Activated CD8-positive, alpha-beta T cell treated with anti-CD3 and anti-CD28 coated beads for 36 hours (primary cell): Measurements from ENCODE around the gene FGF14. TPM values are rescaled to one million over a fixed set of nuclear protein-coding genes. Genes with fewer than 3 reads are reported as not detected.

Experiments
- ATAC-seq: fragments of 200-7000 bp; cut with Tn5 transposase; one replicate; pipeline ENCODE4 v1.10.0; 2021; ENCODE audit warnings: mild to moderate bottlenecking, moderate library complexity
- CTCF ChIA-PET: fragments of 350-600 bp; sonication (Branson Sonifier 250); formaldehyde crosslinking; loops from one replicate; lab custom pipeline; 2021; ENCODE audit warnings: antibody characterized with exemption; lab: Charles Lee
- POLR2A ChIA-PET: fragments of 350-600 bp; sonication (Branson Sonifier 250); formaldehyde crosslinking; loops from one replicate; lab custom pipeline; 2021; ENCODE audit warnings: antibody characterized with exemption; lab: Charles Lee
- DNase-seq: peaks from one replicate; pipeline ENCODE4 v3.0.0-alpha.2; 2020
- H3K27ac Mint-ChIP-seq: one replicate; pipeline ENCODE4 v1.8.0; 2021; ENCODE audit warnings: mild to moderate bottlenecking, mixed read lengths
- H3K27me3 Mint-ChIP-seq: one replicate; pipeline ENCODE4 v1.8.0; 2021; ENCODE audit warnings: mixed read lengths
- H3K36me3 Mint-ChIP-seq: one replicate; pipeline ENCODE4 v1.8.0; 2021; ENCODE audit warnings: low read depth, mixed read lengths
- H3K4me1 Mint-ChIP-seq: one replicate; pipeline ENCODE4 v1.8.0; 2021; ENCODE audit warnings: low read depth, mixed read lengths
- H3K4me3 Mint-ChIP-seq: one replicate; pipeline ENCODE4 v1.8.0; 2021; ENCODE audit warnings: mild to moderate bottlenecking, moderate library complexity, mixed read lengths
- H3K9me3 Mint-ChIP-seq: one replicate; pipeline ENCODE4 v1.8.0; 2021; ENCODE audit warnings: mixed read lengths
- intact Hi-C: fragments of 100-400 bp; cut with micrococcal nuclease; formaldehyde crosslinking; loops from one replicate; pipeline ENCODE4 v1.10.0; 2022
- total RNA-seq, 2 experiments: library from RNA; stranded (reverse); gene quantifications; one replicate each; pipeline ENCODE4 v1.2.3, GENCODE V29; 2021
- TF ChIP-seq, protein P1 (sequence below): fragments of 200-600 bp; IDR thresholded peaks from one replicate; pipeline ENCODE4 v1.8.0; 2022; ENCODE audit warnings: antibody characterized with exemption, mild to moderate bottlenecking

Gene FGF14
- total RNA-seq, 2 experiments from 2014 or later = not detected

DNA sequence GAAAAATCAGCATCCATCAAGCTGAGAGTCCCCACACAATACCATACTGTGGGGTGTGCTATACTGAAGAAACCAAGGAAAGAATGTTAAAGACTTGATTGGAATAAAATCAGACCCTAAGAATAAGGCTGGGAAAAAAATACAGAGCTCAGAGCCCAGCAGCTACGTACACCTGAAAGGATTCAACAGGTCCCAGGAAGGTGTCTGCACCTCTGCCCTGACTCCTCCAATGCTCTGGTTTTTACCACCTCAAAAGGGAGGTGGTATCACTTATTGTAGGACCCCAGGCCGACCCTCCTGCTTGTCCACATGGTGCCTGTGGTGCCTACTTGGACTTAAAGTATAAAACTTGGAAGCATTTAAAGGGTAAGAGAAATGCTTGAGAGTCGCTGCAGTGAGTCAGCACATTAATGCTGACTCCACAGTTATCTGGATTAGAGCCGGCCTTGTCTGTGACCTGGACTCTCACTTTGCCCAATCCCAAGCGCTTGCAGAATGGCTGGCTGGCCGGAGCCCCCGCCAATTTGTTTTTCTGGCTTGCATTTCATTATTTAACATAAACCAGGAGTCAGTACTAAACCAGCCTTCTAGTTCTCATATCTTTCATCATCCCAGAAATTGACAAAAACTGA is 110.1 kb downstream of the FGF14 start:
- H3K9me3 Mint-ChIP-seq = no peaks in the 10 kb centered on the region
- no peak overlapping the region for H3K27ac Mint-ChIP-seq
- H3K27me3 Mint-ChIP-seq = peaks cover 2% of the 10 kb centered on the region
- intact Hi-C loops = no loop called here
- POLR2A ChIA-PET = no interaction called here
- TF ChIP-seq, protein P1, sequence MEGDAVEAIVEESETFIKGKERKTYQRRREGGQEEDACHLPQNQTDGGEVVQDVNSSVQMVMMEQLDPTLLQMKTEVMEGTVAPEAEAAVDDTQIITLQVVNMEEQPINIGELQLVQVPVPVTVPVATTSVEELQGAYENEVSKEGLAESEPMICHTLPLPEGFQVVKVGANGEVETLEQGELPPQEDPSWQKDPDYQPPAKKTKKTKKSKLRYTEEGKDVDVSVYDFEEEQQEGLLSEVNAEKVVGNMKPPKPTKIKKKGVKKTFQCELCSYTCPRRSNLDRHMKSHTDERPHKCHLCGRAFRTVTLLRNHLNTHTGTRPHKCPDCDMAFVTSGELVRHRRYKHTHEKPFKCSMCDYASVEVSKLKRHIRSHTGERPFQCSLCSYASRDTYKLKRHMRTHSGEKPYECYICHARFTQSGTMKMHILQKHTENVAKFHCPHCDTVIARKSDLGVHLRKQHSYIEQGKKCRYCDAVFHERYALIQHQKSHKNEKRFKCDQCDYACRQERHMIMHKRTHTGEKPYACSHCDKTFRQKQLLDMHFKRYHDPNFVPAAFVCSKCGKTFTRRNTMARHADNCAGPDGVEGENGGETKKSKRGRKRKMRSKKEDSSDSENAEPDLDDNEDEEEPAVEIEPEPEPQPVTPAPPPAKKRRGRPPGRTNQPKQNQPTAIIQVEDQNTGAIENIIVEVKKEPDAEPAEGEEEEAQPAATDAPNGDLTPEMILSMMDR = no peak
- H3K4me3 Mint-ChIP-seq = no peak overlapping the region
- ATAC-seq (no peak), DNase-seq (no peak)
- H3K4me1 Mint-ChIP-seq = no peaks in the 10 kb centered on the region
- H3K36me3 Mint-ChIP-seq = no peaks in the 10 kb centered on the region
- CTCF ChIA-PET = no interaction called here

- Mint-ChIP-seq H3K4me3 (no peak overlapping the region), H3K36me3 (no peaks in the 10 kb centered on the region), H3K27me3 (peaks cover 2% of the 10 kb centered on the region), H3K9me3 (no peaks in the 10 kb centered on the region), H3K4me1 (no peaks in the 10 kb centered on the region), H3K27ac (no peak overlapping the region)
- ChIA-PET POLR2A (no interaction called here), CTCF (no interaction called here)
- intact Hi-C loops = no loop called here
- ATAC-seq = no peak
- DNase-seq = no peak
- TF ChIP-seq, protein P1 = no peak
These were observed 112.2 kb downstream of the FGF14 start for GRCh38 chr13:102289606-102290005.

- Mint-ChIP-seq H3K9me3 (no peaks in the 10 kb centered on the region), H3K36me3 (no peaks in the 10 kb centered on the region), H3K27ac (no peak overlapping the region), H3K4me1 (no peaks in the 10 kb centered on the region), H3K4me3 (no peak overlapping the region), H3K27me3 (peaks cover 3% of the 10 kb centered on the region)
- no peak for ATAC-seq
- intact Hi-C loops = no loop called here
- POLR2A ChIA-PET = no interaction called here
- CTCF ChIA-PET = no interaction called here
- TF ChIP-seq, protein P1 = no peak
- DNase-seq = no peak
These were observed 115.5 kb downstream of the FGF14 start for GRCh38 chr13:102286326-102286725.

DNA sequence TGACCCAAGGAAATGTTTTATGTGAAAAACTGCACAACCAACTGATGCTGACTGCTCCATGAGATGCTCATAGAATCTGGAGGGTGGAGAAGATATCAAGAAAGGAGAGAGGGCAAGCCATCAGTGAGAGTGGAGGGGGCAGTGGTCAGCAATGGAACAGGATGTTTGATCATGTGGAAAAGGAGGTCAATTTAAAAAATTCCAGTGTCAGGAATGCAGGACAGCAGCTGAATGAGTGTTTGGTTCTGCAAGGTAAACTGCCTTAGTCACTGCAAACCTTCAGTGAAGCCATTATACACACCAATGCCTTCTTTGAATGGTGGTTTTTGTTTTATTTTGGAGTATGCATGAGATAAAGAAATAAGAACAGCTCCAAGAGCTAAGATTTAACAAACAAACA is 121.5 kb downstream of the FGF14 start:
- ChIA-PET CTCF (no interaction called here), POLR2A (no interaction called here)
- Mint-ChIP-seq H3K4me1 (no peaks in the 10 kb centered on the region), H3K36me3 (no peaks in the 10 kb centered on the region), H3K27ac (no peak overlapping the region), H3K9me3 (no peaks in the 10 kb centered on the region), H3K4me3 (no peak overlapping the region), H3K27me3 (peaks cover 10% of the 10 kb centered on the region)
- intact Hi-C loops = no loop called here
- no peak for DNase-seq
- TF ChIP-seq, protein P1 = no peak
- no peak for ATAC-seq

DNA sequence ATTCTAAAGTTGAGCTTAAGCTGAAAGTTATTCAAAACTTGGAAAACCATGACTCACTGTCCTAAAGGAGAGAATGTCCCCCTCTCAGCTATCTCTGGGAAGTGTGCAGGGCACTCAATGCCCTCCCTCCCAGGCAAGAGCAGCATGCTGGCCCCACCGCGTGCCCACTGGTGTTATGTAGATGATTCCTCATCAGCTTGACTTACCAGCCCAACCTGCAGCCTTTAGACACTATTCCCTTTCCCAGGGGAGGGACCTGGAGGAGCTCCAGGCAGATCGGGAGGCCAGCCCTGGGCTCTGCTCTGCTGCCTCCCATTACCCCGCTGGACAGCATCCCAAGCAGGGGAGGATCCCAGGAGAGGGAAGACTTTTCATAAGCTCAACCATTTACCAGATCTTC is 124.6 kb downstream of the FGF14 start:
- intact Hi-C loops = no loop called here
- ATAC-seq = no peak
- H3K4me3 Mint-ChIP-seq = no peak overlapping the region
- TF ChIP-seq, protein P1 = no peak
- peaks cover 12% of the 10 kb centered on the region for H3K27me3 Mint-ChIP-seq
- H3K36me3 Mint-ChIP-seq = no peaks in the 10 kb centered on the region
- no peak overlapping the region for H3K27ac Mint-ChIP-seq
- no peak for DNase-seq
- CTCF ChIA-PET = no interaction called here
- POLR2A ChIA-PET = no interaction called here
- no peaks in the 10 kb centered on the region for H3K4me1 Mint-ChIP-seq
- H3K9me3 Mint-ChIP-seq = no peaks in the 10 kb centered on the region
